ENCODE data around the gene MATCAP1. TPM values are rescaled to one million over a fixed set of nuclear protein-coding genes. Genes with fewer than 3 reads are reported as not detected.

The MATCAP1 gene
- total and polyA plus RNA-seq, 4 donors: 18.5 to 41.8 (median 26.0) TPM

GRCh38 chr16:67187175-67187890 lies 3.6 kb upstream of the MATCAP1 start:
- ATAC-seq (ENCODE audit: insufficient read depth, low FRiP score) (no peak), DNase-seq (no peak)
- H3K4me1 ChIP-seq (ENCODE audit: control insufficient read depth in 5 of 5, insufficient read depth in 5 of 5, low read length in 5 of 5): peaks cover 2 to 38% (median 17%) of the 10 kb centered on the region in 5 donors
- H3K9ac ChIP-seq (ENCODE audit: insufficient read depth in 1 of 2, low read length in 2 of 2): no peak overlapping the region
- H3K27me3 ChIP-seq (ENCODE audit: control insufficient read depth in 3 of 3, insufficient read depth in 3 of 3, low read length in 2 of 3): no peaks in the 10 kb centered on the region
- 86 to 91% methylated on average over 25 to 26 of the region's 26 CpGs for WGBS, 2 donors
- no peak overlapping the region for H3K27ac ChIP-seq (ENCODE audit: low read depth in 1 of 2, low read length in 1 of 2)
- no peak overlapping the region for H3K4me3 ChIP-seq
- no peaks in the 10 kb centered on the region for H3K9me3 ChIP-seq (ENCODE audit: control insufficient read depth in 4 of 4, insufficient read depth in 3 of 4, low read length in 3 of 4)
- TF ChIP-seq, protein P1, sequence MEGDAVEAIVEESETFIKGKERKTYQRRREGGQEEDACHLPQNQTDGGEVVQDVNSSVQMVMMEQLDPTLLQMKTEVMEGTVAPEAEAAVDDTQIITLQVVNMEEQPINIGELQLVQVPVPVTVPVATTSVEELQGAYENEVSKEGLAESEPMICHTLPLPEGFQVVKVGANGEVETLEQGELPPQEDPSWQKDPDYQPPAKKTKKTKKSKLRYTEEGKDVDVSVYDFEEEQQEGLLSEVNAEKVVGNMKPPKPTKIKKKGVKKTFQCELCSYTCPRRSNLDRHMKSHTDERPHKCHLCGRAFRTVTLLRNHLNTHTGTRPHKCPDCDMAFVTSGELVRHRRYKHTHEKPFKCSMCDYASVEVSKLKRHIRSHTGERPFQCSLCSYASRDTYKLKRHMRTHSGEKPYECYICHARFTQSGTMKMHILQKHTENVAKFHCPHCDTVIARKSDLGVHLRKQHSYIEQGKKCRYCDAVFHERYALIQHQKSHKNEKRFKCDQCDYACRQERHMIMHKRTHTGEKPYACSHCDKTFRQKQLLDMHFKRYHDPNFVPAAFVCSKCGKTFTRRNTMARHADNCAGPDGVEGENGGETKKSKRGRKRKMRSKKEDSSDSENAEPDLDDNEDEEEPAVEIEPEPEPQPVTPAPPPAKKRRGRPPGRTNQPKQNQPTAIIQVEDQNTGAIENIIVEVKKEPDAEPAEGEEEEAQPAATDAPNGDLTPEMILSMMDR (IDR thresholded peaks at IDR 0.05; ENCODE audit: control extremely low read depth, extremely low read depth): no peak
- no peaks in the 10 kb centered on the region for H3K36me3 ChIP-seq (ENCODE audit: control insufficient read depth in 4 of 4, insufficient read depth in 4 of 4, low read length in 4 of 4)

GRCh38 chr16:67186550-67186950 lies 2.8 kb upstream of the MATCAP1 start:
- Histone ChIP-seq H3K4me3 (no peak overlapping the region), H3K4me1 (ENCODE audit: control insufficient read depth in 5 of 5, insufficient read depth in 5 of 5, low read length in 5 of 5) (peaks cover 2 to 36% (median 17%) of the 10 kb centered on the region in 5 donors), H3K9me3 (ENCODE audit: control insufficient read depth in 4 of 4, insufficient read depth in 3 of 4, low read length in 3 of 4) (no peaks in the 10 kb centered on the region), H3K27me3 (ENCODE audit: control insufficient read depth in 3 of 3, insufficient read depth in 3 of 3, low read length in 2 of 3) (no peaks in the 10 kb centered on the region), H3K27ac (ENCODE audit: low read depth in 1 of 2, low read length in 1 of 2) (no peak overlapping the region), H3K9ac (ENCODE audit: insufficient read depth in 1 of 2, low read length in 2 of 2) (no peak overlapping the region), H3K36me3 (ENCODE audit: control insufficient read depth in 4 of 4, insufficient read depth in 4 of 4, low read length in 4 of 4) (no peaks in the 10 kb centered on the region)
- TF ChIP-seq, protein P1 (IDR thresholded peaks at IDR 0.05; ENCODE audit: control extremely low read depth, extremely low read depth): no peak
- ATAC-seq (ENCODE audit: insufficient read depth, low FRiP score) (no peak), DNase-seq (no peak)
- WGBS, 2 donors: 60 to 61% methylated on average over 5 of the region's 5 CpGs

GRCh38 chr16:67185651-67186134 lies 1.9 kb upstream of the MATCAP1 start:
- Histone ChIP-seq H3K4me3 (no peak overlapping the region), H3K27me3 (ENCODE audit: control insufficient read depth in 3 of 3, insufficient read depth in 3 of 3, low read length in 2 of 3) (no peaks in the 10 kb centered on the region), H3K4me1 (ENCODE audit: control insufficient read depth in 5 of 5, insufficient read depth in 5 of 5, low read length in 5 of 5) (peaks cover 0 to 33% (median 16%) of the 10 kb centered on the region in 5 donors), H3K9me3 (ENCODE audit: control insufficient read depth in 4 of 4, insufficient read depth in 3 of 4, low read length in 3 of 4) (no peaks in the 10 kb centered on the region), H3K36me3 (ENCODE audit: control insufficient read depth in 4 of 4, insufficient read depth in 4 of 4, low read length in 4 of 4) (no peaks in the 10 kb centered on the region), H3K9ac (ENCODE audit: insufficient read depth in 1 of 2, low read length in 2 of 2) (no peak overlapping the region), H3K27ac (ENCODE audit: low read depth in 1 of 2, low read length in 1 of 2) (no peak overlapping the region)
- ATAC-seq (ENCODE audit: insufficient read depth, low FRiP score) (no peak), DNase-seq (no peak)
- 11 to 12% methylated on average over 12 of the region's 12 CpGs for WGBS, 2 donors
- TF ChIP-seq, protein P1 (IDR thresholded peaks at IDR 0.05; ENCODE audit: control extremely low read depth, extremely low read depth): no peak
